GM19025 (cell line): Measurements from ENCODE around the gene MTUS2.

Experiments
- ATAC-seq: cut with Tn5 transposase; IDR thresholded peaks from one replicate; pipeline ENCODE4 v1.9.1; 2021; ENCODE audit warnings: mild to moderate bottlenecking, low read depth, moderate library complexity; ENCODE audit not compliant: unreplicated experiment

Gene MTUS2

DNA sequence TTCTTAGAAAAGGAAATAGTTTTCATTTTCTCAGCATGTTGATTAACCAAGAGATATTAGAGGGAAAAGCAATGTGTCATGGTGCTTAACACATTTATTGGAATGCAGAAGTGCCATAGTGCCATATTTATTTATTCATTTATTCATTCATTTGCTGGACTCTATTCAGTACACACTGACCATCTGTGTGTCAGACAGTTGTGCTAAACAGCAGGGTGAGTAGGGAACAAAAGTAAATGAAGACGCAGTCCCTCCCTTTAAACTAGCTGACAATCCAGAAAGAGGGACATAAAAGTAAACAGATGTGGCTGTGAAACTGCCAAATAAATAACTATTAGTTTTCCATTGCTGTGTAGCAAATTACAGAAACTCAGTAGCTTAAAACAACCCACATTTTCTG is 323.7 kb downstream of the MTUS2 start:
- no peak for ATAC-seq

DNA sequence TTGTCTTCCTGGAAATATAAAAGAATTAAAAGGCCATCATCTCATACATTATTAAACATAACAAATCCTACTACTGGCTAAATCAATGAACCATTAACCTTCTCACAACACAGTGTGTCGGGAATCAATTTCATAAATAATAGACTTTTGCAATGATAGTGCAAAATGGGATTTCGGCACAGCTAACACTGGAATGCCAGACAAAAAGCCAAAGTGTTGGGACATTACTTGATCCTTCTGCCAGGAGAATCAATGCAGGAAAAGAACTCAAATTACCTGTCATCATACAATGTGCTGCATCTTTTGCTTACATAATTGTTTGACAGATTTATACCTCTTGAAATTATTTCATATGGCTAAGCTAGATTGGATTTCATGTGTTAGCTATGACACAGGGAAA is 334.3 kb downstream of the MTUS2 start:
- no peak for ATAC-seq

DNA sequence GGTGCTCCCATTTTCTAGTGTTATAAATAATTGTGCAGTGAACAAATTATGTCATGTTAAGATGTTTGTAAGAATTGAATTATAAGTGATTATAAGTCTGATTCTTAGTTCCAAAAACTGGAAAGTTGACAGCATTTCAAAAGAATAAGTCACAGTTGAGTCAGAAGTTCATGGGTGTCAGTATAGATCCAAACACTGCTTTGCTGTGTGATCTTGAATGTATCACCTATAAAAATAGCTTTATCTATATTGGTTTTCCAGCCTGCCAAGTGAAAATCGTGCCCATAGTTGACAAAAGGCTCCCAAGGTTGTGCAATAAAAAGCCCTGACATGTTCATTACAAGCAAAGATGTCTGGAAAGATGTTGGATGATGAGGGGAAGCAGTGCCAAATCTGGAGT is 336.0 kb downstream of the MTUS2 start:
- ATAC-seq, result no peak

DNA sequence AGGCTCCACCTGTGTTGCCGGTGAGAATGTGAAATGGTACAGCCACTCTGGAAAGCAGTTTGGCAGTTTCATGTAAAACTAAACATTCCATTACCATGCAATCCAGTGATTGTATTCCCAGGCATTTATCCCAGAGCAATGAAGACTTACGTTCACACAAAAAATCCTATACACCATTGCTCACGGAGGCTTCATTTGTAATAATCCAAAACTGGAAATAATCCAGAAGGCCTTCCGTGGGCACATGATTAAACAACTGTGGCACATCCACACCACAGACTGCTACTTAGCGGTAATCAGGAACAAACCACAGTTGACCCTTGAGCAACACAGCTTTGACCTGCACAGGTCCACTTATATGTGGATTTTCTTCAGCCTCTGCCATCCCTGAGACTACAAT is 339.7 kb downstream of the MTUS2 start:
- ATAC-seq, result no peak

DNA sequence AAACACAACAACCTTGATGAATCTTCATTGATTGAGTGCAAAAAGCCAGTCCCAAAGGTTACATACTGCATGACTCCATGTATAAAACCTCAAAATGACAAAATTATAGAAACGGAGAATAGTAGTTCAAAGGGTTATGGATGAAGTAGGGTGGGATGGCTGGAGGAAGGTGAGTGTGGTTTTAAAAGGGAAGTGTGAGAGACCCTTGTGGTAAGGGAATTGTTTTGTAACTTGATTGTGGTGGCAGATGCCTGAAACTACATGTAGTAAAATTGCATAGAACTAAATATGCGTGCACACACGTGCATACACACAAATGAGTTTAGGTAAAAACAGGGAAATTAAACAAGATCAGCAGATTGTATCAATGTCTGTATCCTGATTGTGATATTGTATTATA is 340.7 kb downstream of the MTUS2 start:
- ATAC-seq, result no peak

DNA sequence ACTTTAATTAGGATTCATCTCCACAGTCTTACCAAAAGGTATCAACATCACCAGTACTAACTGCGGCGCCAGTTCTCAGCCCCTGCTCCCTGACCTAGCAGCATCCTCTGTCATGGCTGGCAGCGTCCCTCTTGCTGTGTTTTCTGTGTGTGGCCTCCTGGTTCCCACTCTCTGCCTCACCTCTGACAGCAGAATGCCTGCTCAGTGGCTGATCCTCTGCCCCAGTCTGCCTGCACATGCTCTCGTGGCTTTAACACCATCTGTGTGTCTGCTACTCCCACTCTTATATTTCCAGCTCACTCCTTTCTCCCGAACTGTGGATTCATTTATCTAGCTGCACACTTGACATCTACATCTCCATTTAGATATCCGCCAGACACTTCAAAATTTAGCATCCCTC is 341.5 kb downstream of the MTUS2 start:
- no peak for ATAC-seq

DNA sequence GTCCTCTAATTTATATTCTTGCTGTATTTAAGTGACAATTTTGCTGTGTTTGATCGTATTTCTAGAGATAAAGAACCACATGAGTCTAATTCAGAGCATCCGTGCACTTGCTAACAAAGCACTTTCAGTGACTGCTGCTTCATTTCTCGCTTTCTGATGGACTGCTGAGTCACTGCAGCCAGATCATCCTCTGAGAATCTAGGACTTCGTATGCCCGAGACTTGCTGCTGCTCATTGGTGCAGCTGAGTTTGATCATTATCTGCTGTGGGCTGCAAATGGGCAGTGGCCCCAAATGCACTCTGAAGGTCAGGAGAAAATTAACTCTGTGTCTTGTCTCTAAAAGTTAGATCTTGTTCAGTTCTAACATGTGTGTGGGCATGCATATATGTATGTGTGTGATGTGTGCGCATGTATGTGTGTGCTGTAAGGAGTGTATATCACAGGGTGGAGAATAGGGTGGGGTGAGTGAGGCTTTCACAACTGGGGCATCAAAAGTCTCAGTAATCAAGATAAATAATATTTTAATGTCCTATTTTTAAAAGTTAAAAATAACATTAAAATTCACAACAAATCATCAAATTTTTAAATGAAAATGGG is 342.6 kb downstream of the MTUS2 start:
- no peak for ATAC-seq

DNA sequence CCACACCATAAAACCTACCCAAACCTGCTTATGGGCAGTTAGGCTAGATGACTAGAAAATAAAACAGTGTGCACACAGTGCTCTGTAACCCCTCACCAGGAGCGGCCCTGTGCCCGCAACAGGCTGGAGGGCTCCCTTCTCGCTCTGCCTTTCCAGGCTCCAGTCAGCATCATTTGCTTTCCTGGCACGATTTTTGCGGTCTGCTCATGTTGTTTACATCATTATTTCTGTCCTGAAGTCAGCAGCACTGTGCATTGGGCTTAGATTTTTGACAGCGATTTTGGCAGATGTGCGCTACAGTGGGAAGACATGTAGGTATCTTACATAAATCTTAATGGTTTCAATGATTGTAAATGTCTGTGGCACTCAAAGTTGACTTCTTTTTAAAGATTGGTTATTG is 344.0 kb downstream of the MTUS2 start:
- ATAC-seq, result no peak

DNA sequence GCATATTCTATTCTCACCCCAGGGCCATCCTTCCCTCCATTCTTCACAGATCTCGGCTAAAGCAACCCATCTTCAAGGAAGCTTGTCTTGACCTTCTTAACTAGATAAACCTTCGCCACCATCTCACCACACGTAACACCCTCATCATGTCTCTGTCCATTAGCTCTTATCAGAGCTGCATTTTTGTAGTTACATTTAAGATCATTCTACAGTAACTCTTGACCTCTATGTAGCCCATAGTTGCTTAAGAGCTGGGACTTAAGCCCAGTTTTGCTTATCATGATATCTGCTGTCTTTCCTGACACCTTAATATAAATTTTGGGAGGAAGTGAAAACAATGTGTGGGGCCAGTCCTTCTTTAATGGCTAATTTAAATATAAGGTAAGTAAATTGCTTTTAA is 345.1 kb downstream of the MTUS2 start:
- no peak for ATAC-seq

DNA sequence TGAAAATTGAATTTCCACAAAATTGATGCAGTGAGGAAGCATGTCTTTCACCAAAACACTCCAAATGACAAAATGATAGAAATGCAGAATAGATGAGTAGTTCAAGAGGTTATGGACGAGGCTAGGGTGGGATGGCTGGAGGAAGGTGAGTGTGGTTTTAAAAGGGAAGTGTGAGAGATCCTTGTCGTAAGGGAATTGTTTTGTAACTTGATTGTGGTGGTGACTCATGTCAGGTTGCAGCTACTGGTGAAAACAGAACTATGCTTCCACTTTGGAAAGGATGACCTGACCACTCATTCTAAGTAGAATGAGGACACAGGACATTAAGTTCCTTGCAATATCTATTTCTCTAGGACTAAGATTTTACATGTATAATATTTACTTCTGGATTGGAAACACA is 345.7 kb downstream of the MTUS2 start:
- ATAC-seq, result no peak

DNA sequence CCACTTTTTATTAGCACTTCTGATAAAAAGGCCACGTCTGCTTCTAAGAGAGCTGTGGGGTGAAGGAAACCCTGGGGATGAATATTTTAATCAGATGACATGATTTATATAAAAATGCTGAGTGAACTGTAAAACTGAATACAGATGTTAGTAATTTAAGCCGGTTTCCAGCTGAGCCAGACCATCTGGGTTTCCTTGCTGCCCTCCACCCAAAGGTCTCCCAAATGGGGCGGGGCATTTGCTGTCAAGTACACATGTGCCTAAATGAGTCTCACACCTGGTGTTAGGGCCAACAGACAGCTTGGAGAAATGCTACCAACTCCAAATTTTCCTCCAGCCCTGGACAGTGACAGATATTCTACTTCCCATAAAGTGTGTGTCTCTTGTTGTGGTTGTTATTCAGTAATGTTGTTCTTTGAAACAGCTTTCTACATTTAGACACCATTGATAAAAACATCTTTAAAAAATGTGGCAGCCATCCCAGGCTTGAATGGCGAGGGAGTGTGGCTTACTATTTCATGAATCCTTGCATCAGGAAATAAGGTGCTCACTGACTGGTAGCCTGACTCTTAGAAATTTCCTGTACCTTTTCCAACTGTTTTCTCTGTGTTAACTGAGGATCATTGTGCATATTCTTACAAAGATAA is 350.4 kb downstream of the MTUS2 start:
- ATAC-seq, result no peak

DNA sequence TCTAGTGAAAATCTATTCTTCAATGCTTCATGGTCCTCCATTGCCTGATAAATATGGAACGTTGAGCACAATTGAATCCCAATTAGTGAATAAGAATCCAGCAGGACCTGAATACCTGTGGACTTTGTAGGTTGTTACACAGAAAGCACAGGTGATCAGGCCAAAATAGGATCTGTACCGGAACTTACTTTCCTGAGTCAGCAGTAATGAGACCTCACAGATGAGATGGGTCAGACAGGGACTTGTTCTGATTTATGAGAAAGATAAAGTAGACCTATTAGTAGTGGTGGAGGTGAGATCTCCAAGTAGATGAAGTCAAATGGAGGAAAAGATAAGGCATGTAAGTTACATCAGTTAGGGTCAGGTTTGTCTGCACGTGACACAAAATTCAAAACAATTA is 351.1 kb downstream of the MTUS2 start:
- ATAC-seq, result no peak

DNA sequence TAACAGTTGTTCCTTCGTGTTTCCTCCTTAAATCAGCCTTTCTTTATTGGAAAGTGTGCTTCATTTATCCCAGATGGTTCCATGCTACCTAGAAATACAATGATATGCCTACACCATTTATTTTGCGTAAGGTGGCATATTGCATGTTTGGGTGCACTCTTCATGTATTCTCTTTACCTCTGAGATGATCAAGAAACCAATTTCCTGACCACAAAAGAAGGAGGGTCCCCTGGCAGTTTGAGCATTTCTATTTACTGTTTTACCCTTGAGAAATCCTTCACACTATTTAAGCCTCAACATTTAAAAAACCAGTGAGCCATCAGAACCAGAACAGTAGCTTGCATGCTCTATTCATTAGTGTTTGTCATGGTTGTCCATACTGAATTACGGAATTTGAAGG is 354.0 kb downstream of the MTUS2 start:
- ATAC-seq, result no peak

DNA sequence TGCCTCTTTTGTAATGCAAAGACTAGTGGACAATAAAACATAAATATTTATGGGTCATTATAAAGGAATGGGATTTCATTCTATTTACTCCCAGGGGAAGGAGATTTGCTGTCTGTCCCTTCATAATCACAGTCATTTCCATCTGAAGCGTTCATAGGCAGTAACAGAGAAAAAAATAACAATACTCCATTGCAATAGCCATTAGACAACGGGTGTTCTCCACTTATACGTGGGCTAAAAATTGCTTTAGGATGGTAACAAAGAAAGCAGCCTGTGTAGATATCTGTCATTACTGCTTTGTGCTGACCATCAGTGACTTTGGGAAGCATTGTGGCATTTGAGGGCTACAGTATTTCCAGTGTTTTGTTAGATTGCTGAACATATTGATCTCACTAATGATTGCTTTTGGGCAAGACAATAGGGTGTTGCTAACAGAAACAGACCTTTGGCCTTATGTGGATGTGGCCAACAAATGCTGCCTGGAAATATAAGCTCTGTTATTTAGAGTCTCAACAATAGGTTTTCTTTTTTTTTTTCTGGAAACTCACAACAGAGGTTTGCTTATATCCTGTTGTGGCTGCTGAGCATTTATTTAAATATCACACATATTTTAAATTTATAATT is 355.2 kb downstream of the MTUS2 start:
- ATAC-seq, result no peak

DNA sequence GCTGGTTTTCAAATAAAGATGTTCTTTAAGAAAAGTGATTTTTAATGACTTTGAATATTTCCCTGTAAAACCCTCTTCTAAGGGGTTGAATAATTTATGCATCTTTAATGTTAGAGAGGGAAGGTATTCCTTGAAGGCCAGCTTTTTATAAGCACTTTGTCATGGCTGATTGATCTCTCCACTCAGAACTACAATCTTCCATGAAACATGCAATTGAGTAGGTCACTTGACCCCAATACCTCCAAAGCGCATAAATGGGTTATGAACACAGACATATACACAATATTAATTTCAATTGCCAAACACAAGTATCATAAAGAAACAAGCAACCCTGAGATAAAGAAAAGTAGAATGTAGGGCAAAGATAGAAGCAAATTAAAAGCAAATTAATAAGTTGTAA is 359.9 kb downstream of the MTUS2 start:
- ATAC-seq, result no peak

DNA sequence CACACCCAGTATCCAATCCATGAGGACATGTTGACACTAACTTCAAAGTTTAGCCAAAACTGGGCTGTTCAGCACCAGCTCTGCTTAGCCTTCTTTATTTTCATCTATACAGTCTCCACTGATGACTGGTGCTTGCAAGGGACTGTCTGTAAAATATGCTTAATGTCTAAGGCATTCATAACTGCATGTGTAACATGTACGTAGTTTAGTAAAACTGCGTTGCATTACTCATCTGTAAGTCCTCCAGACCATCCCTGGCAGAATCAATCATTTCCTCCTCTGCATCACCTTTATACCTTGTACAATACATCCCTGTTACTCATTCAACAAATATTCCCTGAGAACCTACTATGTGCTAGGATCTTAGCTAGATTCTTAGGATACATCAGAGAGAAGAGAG is 362.1 kb downstream of the MTUS2 start:
- no peak for ATAC-seq

DNA sequence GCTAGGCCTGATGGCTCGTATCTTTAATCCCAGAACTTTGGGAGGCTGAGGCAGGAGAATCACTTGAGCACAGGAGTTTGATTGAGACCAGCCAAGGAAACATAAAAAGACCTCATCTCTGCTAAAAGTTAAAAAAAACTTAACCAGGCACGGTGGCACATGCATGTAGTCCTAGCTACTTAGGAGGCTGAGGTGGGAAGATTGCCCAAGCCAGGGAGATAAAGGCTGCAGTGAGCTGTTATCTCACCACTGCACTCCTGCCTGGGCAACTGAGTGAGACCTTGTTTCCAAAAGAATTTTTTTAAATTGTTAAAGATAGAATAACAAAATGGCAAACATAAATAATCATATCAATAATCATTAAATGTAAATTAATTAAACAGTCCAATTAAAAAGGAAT is 365.8 kb downstream of the MTUS2 start:
- no peak for ATAC-seq

DNA sequence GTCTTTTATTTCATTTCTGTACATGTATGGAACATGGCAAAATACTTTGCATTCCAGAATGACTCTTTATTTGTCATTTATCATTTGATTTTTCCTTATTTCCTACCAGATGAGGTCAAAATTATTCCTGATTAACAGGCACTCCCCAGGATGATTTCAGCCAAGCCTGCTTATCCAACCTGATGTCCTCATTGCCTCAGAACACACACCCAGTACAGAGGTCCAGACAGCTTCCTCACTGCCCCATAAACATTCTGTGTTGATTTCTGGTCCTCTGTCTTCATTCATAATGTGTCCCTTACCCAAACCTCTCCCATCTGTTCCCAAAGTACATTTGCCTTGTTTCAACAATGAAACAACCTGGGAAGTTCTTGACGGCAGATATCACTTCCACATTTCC is 367.4 kb downstream of the MTUS2 start:
- ATAC-seq, result no peak

DNA sequence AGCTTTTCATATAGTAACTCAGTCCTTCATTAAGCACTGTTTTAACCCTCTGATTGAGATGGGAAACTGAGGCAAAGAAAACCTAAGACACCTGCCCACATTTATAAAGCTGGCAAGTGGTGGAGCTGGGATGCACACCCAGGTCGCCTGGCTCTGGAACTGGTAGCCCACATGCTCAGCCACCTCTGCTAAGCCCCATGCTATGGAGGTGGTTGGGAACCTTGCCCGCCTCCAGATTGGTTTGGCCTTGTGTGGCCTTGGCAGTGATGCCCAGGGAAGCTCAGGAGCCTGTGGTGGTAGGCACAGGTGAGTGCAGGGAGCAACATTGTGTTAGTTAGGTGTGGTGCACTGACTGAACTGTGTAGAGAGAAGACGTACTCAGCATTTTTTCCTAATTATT is 370.2 kb downstream of the MTUS2 start:
- no peak for ATAC-seq

DNA sequence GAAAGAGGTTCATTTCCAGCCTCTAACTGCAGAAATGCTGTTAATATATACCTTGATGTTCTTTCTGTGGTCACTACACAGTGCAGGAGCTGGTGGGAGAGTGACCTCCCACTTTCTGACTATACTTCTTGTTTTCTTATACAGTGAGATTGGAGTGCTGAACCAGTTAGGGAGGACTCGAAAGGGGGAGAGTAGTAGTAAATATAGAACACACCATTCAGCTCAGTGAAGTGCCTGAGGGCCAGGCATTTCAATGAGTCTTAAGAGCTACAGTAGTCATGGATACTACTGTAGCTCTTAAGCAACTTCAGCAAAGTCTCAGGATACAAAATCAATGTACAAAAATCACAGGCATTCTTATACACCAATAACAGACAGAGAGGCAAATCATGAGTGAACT is 372.9 kb downstream of the MTUS2 start:
- no peak for ATAC-seq

DNA sequence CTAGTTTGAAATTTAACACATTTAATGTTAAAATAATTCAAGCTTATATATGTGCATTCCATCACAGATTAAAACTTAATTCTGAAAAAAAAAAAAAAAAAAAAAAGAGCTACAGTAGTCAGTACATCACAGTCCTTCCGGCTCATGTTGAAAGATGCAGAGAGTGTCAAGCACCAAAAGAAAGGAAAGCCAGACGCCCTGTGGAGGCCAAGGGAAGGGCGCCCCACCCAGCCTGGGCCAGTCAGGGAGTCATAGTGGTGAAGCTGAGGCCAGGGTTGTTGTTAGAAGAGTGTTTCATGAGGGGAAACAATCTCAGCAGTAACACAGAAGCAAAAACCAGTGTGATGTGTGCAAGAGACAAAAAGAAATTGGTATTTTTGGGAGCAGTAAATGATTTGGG is 375.3 kb downstream of the MTUS2 start:
- no peak for ATAC-seq

DNA sequence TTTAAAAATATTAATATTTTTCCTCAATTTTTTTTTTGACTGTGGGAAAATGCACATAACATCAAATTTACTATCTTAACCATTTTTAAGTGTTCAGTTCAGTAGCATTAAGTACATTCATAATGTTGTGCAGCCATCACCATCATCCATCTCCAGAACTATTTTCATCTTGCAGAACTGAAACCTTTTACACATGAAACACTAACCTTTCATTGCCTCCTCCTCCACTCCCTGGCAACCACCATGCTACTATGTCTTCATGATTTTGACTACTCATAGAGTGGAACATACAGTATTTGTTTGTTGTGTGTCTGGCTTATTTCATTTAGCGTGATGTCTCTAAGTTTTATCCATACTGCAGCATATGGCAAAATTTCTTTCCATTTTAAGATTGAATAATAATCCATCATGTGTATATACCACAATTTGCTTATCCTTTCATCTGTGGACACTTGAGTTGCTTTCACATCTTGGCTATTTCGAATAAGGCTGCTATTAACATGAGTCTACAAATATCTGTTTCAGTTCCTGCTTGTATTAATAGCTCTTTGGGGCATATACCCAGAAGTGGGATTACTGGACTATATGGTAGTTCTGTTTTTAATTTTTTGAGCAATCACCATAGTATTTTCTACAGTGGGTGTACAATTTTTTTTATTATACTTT is 376.4 kb downstream of the MTUS2 start:
- ATAC-seq, result peak; percentile 82
